Measurements from ENCODE around the gene HSF2BP.
"Not testable (repeated sequence)": the region's sequence is repeated elsewhere in the genome, so short reads cannot be mapped to it uniquely, and the experiment has no call there.

The HSF2BP gene

GRCh38 chr21:43596616-43597015, 62.7 kb downstream of the HSF2BP start:
- DNase-seq: no peak

- not testable (repeated sequence) for DNase-seq
Observed at GRCh38 chr21:43595769-43596168, 63.5 kb downstream of the HSF2BP start.

GRCh38 chr21:43593078-43593477, 66.2 kb downstream of the HSF2BP start:
- DNase-seq: no peak

- DNase-seq: no peak
Observed at GRCh38 chr21:43591571-43591970, 67.7 kb downstream of the HSF2BP start.

- DNase-seq: no peak
Observed at GRCh38 chr21:43590194-43590593, 69.1 kb downstream of the HSF2BP start.

GRCh38 chr21:43588957-43589356, 70.3 kb downstream of the HSF2BP start:
- no peak for DNase-seq

GRCh38 chr21:43585924-43586413, 73.3 kb downstream of the HSF2BP start:
- no peak for DNase-seq

- no peak for DNase-seq
Observed at GRCh38 chr21:43585514-43585913, 73.8 kb downstream of the HSF2BP start.

GRCh38 chr21:43581453-43581852, 77.8 kb downstream of the HSF2BP start:
- no peak for DNase-seq

GRCh38 chr21:43578677-43579303, 80.5 kb downstream of the HSF2BP start:
- no peak for DNase-seq

- no peak for DNase-seq
Observed at GRCh38 chr21:43575473-43575844, 83.8 kb downstream of the HSF2BP start.

GRCh38 chr21:43574741-43575472, 84.4 kb downstream of the HSF2BP start:
- DNase-seq: no peak

- DNase-seq: no peak
Observed at GRCh38 chr21:43573921-43574320, 85.4 kb downstream of the HSF2BP start.

- DNase-seq: no peak
Observed at GRCh38 chr21:43572446-43572845, 86.8 kb downstream of the HSF2BP start.

GRCh38 chr21:43571976-43572375, 87.3 kb downstream of the HSF2BP start:
- DNase-seq: no peak

GRCh38 chr21:43570195-43570594, 89.1 kb downstream of the HSF2BP start:
- DNase-seq: not testable (repeated sequence)

GRCh38 chr21:43562451-43562850, 96.8 kb downstream of the HSF2BP start:
- DNase-seq: not testable (repeated sequence)

- not testable (repeated sequence) for DNase-seq
Observed at GRCh38 chr21:43540561-43540960, 118.7 kb downstream of the HSF2BP start.

GRCh38 chr21:43522495-43523131, 136.7 kb downstream of the HSF2BP start:
- not testable (repeated sequence) for DNase-seq

GRCh38 chr21:43517701-43518100, 141.6 kb downstream of the HSF2BP start:
- not testable (repeated sequence) for DNase-seq

GRCh38 chr21:43516860-43517627, 142.2 kb downstream of the HSF2BP start:
- not testable (repeated sequence) for DNase-seq

GRCh38 chr21:43516295-43516847, 142.9 kb downstream of the HSF2BP start:
- not testable (repeated sequence) for DNase-seq

GRCh38 chr21:43514834-43515233, 144.5 kb downstream of the HSF2BP start:
- not testable (repeated sequence) for DNase-seq

Measured in central memory CD4-positive, alpha-beta T cell (primary cell).